AG08395 (cell line): Measurements from ENCODE around the gene GRIFIN.
A peak's percentile ranks its signal among the peaks of the same experiment; 100 is the strongest.
"Not testable (repeated sequence)": the region's sequence is repeated elsewhere in the genome, so short reads cannot be mapped to it uniquely, and the experiment has no call there.

Experiments
- DNase-seq: peaks from one replicate; pipeline ENCODE4 v3.0.0; 2012; ENCODE audit warnings: mixed read lengths, low spot score

Gene GRIFIN

DNA sequence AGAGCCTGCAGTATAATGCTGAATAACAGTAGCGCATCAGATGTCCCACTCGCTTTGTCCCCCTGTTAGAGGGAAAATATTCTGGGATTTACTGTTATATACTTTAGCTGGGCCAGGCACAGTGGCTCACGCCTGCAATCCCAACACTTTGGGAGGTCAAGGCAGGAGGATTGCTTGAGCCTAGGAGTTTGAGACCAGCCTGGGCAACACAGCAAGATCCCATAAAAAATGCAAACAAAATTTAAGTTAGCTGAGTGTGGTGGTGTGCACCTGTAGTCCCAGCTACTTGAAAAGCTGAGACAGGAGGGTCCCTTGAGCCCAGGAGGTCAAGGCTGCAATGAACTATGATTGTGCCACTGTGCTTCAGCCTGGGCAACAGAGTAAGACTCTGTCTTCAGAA lies 22.3 kb downstream of the GRIFIN start:
- DNase-seq = not testable (repeated sequence)

DNA sequence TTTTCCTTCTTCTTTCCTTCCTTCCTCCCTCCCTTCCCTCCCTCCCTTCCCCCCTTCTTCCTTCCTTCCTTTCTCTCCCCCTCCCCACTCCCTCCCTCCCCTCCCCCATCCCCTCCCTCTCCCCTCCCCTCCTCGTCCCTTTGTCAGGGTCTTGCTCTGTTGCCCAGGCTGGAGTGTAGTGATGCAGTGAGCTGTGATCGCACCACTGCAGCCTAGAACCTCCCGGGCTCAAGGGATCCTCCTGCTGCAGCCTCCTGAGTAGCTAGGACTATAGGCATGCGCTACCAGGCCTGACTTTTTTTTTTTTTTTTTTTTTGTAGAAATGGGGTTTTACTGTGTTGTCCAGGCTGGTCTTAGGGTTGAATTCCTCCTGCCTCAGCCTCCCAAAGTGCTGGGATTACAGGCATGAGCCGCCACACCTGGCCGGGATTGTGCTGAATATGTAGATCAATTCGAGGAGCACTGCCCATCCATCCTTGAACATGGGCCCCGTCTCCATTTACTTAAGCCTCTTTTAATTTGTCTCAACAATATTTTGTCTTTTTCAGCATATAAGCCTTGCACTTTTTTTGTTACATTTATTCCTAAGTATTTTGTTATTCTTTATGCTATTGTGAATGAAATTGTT lies 23.4 kb downstream of the GRIFIN start:
- DNase-seq = no peak

GRCh38 chr7:2452074-2452507 lies 24.1 kb downstream of the GRIFIN start:
- no peak for DNase-seq

DNA sequence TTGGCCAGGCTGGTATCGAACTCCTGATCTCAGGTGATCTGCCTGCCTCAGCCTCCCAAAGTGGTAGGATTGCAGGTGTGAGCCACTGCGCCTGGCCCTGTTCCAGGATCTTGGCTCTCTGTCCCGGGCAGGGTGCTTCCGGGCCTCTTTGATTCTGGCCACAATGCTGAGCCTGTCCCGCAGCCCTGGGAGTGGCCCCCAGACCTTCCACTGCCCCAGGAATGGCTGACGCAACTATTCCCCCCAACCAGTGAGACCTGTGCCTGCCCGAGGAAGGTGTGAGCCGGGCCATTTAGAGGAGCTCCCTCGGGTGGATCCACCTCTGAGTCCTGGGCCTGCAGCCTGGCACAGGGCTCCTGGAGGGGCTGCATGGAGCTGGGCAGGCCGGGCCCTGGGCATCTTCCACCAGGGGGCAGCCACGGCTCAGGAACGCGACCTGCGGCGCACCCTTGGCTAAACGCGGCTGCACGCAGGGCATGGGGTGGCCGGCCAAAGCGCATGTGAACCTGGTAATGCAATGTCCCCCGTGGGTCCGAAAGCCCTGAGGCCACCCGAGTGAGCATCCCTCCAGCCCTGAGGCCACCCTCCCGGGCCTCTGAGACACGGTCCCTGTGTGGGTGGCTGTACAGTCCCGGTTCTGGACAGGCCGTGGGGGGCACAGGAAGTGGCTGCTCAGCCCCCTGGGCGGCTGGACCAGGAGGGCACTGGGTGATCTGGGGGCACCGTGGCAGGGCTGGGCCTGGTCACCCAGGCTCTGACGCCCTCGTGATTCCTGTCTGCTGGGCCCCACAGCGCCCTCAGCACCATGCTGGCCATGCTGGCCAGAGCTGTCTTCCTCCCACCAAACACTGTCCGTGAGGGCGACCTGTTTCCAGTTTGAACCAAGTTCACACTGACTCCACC lies 24.8 kb downstream of the GRIFIN start:
- peak; percentile 87 for DNase-seq

- DNase-seq = no peak
Observed at GRCh38 chr7:2450198-2451107, 25.7 kb downstream of the GRIFIN start.

GRCh38 chr7:2446676-2447075 lies 29.5 kb downstream of the GRIFIN start:
- no peak for DNase-seq

DNA sequence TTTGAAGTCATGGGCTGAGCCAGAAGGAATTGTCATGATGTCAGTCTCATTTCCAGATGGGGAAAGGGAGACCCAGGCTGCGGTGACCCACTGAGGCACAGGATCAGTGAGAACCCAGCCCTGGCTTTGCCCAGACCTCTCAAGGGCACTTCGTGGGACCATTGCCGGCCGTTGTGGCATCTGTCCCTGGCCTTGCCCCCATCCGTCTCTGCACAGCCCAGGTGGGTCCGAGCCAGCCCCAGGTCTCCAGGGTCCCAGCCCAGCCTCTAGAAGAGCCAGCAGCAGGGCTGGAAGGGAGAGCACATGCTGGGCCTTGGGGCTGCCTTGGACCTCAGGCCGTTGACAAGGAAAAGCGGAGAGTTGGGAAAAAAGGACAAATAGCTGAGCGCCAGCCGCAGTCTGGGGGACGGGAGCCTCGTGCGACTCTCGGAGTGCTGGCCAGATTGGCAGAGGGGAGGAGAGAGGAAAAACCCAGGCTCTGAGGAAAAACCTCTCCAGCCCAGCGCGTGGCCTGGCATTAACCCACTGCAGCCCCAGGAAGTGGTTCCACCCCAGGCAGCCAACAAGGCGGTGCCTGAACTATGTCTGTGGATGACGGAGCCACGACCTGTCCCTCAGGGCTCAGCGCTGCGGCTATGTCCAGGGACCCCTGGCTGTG lies 30.2 kb downstream of the GRIFIN start:
- peak; percentile 65 for DNase-seq

DNA sequence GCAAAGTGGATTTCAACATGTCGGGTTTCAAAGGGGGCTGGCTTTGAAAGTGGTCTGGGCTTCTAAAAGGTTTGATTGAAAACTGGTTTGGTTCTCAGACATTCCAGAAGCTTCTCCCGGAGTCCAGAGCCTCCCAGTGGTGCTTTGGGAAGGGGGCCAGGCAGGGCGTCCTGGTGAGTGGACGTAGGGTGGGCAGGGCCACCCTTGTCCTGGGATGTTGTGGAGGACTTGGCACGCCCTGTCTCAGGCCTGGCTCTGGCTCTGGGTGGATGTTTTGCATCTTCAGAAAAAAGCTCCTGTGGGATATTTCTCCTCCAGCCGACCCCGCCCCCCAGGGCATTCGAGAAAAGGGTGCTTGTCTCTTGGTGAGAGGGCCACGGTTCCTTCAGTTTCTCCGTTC lies 31.2 kb downstream of the GRIFIN start:
- DNase-seq = peak; percentile 61

DNA sequence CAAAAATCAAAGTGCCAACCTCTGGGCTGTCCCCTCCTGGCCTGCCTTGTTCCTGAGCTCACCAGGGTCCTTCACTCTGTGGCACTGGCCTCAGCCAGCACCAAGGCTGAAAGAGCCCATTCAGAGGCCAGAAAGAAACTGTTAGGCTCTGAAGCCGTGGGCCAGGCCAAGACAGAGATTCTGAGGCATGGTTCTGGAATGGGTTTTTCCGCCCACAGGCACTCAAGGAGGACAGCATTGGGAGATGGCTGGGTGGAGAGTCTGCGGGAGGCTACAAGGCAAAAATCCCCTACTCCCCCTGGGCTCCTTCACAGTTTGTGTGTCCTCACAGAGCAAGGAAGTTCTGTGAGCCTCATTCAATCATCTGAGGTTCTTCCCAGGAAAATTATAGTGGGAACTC lies 31.7 kb downstream of the GRIFIN start:
- DNase-seq = peak; percentile 94

GRCh38 chr7:2443491-2443890 lies 32.7 kb downstream of the GRIFIN start:
- DNase-seq = no peak

DNA sequence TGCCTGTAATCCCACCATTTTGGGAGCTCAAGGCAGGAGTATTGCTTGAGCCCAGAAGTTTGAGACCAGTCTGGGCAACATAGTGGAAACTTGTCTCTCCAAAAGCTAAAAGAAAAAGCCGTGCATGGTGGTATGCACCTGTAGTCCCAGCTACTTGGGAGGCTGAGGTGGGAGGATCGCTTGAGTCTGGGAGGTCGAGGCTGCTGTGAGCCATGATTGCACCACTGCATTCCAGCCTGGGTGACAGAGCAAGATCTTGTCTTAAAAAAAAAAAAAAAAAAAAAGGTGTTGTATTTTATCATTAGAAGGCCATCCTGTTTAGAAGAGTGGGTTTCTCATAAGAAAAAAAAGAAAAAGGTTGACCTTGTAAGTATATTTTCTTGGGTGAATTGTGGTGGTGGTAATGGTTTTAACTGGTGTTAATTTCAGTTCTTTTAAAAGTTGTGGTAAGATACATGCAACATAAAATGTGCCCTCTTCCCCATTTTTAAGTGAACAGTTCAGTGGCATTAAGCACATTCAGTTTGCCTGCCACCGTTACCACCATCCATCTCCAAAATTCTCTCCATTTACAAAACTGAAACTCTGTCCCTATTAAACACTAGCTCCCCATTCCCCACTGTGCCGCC lies 34.7 kb downstream of the GRIFIN start:
- no peak for DNase-seq

GRCh38 chr7:2440608-2441245 lies 35.5 kb downstream of the GRIFIN start:
- DNase-seq = no peak

GRCh38 chr7:2438775-2439174 lies 37.4 kb downstream of the GRIFIN start:
- no peak for DNase-seq

DNA sequence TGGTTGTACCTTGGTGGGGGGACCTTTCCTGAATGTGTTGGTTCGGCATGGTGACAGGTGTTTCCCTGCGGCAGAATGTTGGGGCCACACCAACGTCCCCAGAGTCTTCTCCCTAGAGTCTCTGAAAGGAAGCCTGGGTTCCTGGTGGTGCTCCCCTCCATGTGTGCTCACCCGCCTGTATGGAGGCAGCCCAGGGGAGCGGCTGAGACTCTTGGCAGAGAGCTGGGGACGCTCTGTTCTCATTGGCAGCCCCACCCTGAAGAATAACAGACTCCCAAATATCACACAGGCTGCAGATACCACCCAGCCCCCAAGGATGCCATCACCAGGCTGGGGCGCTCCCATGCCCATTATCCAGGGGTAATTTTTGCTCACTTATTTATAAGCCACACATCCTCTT lies 38.0 kb downstream of the GRIFIN start:
- no peak for DNase-seq

- no peak for DNase-seq
Observed at GRCh38 chr7:2437537-2438148, 38.6 kb downstream of the GRIFIN start.

DNA sequence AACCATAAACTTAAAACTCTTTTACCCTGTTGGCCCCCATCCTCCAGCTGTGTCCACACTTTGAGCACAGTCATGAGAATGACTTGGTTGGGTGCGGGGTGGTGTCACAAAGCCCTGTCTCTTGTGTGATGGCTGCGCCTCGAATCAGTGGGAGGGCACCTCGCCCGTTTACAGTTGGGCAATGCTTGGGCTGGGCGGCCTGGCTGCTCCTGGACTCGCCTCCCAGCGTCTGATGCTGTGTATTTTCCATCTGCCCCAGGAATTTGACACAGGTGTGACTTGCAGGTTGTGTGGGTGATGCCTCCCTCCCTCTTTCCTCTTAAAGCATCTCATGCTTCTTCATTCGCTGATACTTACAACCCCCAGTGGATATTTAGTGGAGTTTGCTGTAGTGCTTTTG lies 39.1 kb downstream of the GRIFIN start:
- no peak for DNase-seq

DNA sequence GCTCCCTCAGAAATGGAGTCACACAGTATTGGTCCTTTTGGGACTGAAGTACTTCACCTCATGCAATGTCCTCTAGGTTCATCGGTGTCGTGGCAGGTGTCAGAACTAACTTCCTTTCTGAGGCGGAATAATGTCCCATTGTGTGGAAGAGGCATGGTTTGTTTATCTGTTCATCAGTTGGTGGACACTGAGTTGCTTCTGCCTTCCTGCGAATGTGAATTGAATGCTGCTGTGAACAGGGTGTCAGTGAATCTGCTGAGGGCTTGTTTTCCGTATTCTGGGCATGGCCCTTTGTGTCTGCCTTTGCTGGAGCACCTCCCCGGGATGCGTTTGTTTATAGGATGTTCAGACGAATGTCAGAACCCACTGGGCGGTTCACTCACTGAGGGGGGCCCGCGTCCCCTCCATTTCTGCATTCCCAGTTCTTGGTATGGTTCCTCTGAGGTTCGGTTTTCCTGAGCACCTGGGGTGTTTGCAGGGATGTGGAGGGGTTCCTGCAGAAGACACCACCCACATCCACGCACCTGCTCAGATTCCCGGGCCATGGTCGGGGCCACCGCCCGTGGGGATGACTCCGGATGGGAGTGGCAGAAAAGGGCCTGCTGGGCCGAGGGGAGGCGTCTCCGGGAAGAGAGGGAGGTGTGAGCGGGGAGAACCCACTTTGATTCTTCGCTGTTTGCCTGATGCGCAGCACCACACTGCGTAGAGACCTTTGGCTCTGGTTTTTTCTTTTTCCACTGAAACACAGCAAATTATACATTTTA lies 39.7 kb downstream of the GRIFIN start:
- no peak for DNase-seq

GRCh38 chr7:2435146-2435545 lies 41.1 kb downstream of the GRIFIN start:
- no peak for DNase-seq

- no peak for DNase-seq
Observed at GRCh38 chr7:2433713-2434550, 42.3 kb downstream of the GRIFIN start.
